Neutrophil (primary cell): ENCODE data around the gene ANTKMT.
A peak's percentile ranks its signal among the peaks of the same experiment; 100 is the strongest.
"Not testable (repeated sequence)": the region's sequence is repeated elsewhere in the genome, so short reads cannot be mapped to it uniquely, and the experiment has no call there.

Source experiments
- H3K27ac ChIP-seq: fragments of 200-600 bp; sonication (generic); 2 replicates; pipeline ENCODE4 v1.5.1; 2016; ENCODE audit warnings: mild to moderate bottlenecking, moderate library complexity
- H3K27me3 ChIP-seq: fragments of 200-600 bp; sonication (generic); 2 replicates; pipeline ENCODE4 v1.6.0; 2016; ENCODE audit warnings: mild to moderate bottlenecking
- H3K36me3 ChIP-seq: fragments of 200-600 bp; sonication (generic); 2 replicates; pipeline ENCODE4 v1.5.1; 2017
- H3K4me1 ChIP-seq, 2 experiments: fragments of 200-600 bp in 1 of 2; sonication (generic) in 1 of 2; 1 replicate in 1 of 2; 2 replicates in 1 of 2; pipeline versions ENCODE4 v1.5.1 to v1.6.1; 2013 to 2016; ENCODE audit warnings: low read depth in 1 of 2, low read length in 1 of 2, mild to moderate bottlenecking in 1 of 2, moderate library complexity in 1 of 2; ENCODE audit not compliant: control insufficient read depth in 1 of 2, insufficient read depth in 1 of 2
- H3K4me3 ChIP-seq, 2 experiments: fragments of 200-600 bp in 1 of 2; sonication (generic) in 1 of 2; 1 replicate in 1 of 2; 2 replicates in 1 of 2; pipeline ENCODE4 v1.5.1; 2013 to 2016; ENCODE audit warnings: low read depth in 1 of 2, low read length in 1 of 2, mild to moderate bottlenecking in 1 of 2, moderate library complexity in 1 of 2
- H3K9me3 ChIP-seq: fragments of 200-600 bp; sonication (generic); 2 replicates; pipeline ENCODE4 v1.5.1; 2016
- CTCF ChIP-seq: fragments of 200-600 bp; sonication (generic); IDR thresholded peaks from 2 replicates; pipeline ENCODE4 v1.5.1; 2016; ENCODE audit warnings: antibody characterized with exemption

ANTKMT gene

GRCh38 chr16:689175-689897 lies 31.6 kb upstream of the ANTKMT start:
- H3K9me3 ChIP-seq: no peaks in the 10 kb centered on the region
- peak overlapping the region; percentile 76 to 85 for H3K4me3 ChIP-seq
- H3K27me3 ChIP-seq: peaks cover 38% of the 10 kb centered on the region
- H3K36me3 ChIP-seq: peaks cover 6% of the 10 kb centered on the region
- TF ChIP-seq CTCF: no peak
- peak overlapping the region; percentile 80 for H3K27ac ChIP-seq
- H3K4me1 ChIP-seq: peaks cover 17 to 30% of the 10 kb centered on the region in 2 experiments

DNA sequence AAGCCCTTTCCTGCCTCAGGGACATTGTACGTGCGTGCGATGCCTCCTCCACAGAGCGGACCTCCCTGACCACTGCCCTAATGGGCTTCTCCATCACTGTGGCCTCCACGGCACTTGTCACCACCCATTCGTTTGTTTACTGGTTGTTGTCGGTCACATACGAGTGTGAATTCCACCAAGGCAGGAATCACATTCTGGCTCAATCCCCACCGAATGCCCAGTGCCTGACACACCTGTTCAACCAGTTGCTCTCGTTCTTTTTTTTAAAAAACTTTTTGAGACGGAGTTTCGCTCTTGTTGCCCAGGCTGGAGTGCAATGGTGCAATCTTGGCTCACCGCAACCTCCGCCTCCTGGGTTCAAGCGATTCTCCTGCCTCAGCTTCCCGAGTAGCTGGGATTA lies 29.7 kb upstream of the ANTKMT start:
- H3K27ac ChIP-seq, H3K9me3 ChIP-seq, H3K4me3 ChIP-seq, H3K36me3 ChIP-seq: not testable (repeated sequence)
- Histone ChIP-seq H3K4me1 (peaks cover 18 to 31% of the 10 kb centered on the region in 2 experiments), H3K27me3 (peaks cover 57% of the 10 kb centered on the region)

- Histone ChIP-seq H3K9me3 (no peaks in the 10 kb centered on the region), H3K4me3 (no peak overlapping the region), H3K4me1 (peaks cover 18 to 31% of the 10 kb centered on the region in 2 experiments), H3K27me3 (peaks cover 70% of the 10 kb centered on the region), H3K27ac (no peak overlapping the region), H3K36me3 (no peaks in the 10 kb centered on the region)
- TF ChIP-seq CTCF: no peak
Observed at GRCh38 chr16:692356-693108, 28.4 kb upstream of the ANTKMT start.

DNA sequence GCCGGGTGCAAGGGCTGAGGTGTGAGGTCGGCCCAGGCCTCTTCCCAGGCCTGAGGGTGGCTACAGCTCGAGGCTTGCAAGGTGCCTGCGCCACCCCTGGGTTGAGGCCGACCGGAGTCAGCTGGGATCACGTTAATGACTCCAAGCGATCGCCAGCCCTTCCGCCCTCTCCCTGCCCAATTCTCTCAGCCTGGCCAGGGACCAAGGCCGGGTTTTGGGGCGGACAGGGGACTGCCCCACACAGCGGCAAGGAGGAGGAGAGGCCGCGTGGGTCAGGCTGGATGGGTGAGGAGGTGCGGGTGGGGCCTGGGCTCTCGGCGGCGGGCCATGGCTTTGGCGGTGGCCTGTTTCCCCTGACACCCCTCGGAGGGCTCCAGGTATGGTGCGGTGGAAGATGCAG lies 27.6 kb upstream of the ANTKMT start:
- TF ChIP-seq CTCF: no peak
- H3K36me3 ChIP-seq: no peaks in the 10 kb centered on the region
- H3K27ac ChIP-seq: no peak overlapping the region
- H3K9me3 ChIP-seq: no peaks in the 10 kb centered on the region
- H3K4me1 ChIP-seq: peaks cover 18 to 31% of the 10 kb centered on the region in 2 experiments
- peaks cover 78% of the 10 kb centered on the region for H3K27me3 ChIP-seq
- H3K4me3 ChIP-seq: no peak overlapping the region

GRCh38 chr16:693766-694165 lies 27.2 kb upstream of the ANTKMT start:
- peaks cover 82% of the 10 kb centered on the region for H3K27me3 ChIP-seq
- H3K4me3 ChIP-seq: no peak overlapping the region
- H3K9me3 ChIP-seq: no peaks in the 10 kb centered on the region
- TF ChIP-seq CTCF: no peak
- H3K4me1 ChIP-seq: peaks cover 18 to 31% of the 10 kb centered on the region in 2 experiments
- no peaks in the 10 kb centered on the region for H3K36me3 ChIP-seq
- no peak overlapping the region for H3K27ac ChIP-seq
